Psoas muscle (tissue), 8 donors: ENCODE data around the gene ATG7. TPM values are rescaled to one million over a fixed set of nuclear protein-coding genes. Genes with fewer than 3 reads are reported as not detected.
A peak's percentile ranks its signal among the peaks of the same experiment; 100 is the strongest.

Experiments
- ATAC-seq, 4 donors: fragments of 200-7000 bp; cut with Tn5 transposase; one replicate each; pipeline ENCODE4 v1.9.1; 2020; ENCODE audit warnings: moderate library complexity in 3 of 4, mild to moderate bottlenecking in 2 of 4
- DNase-seq, 2 donors: peaks; one replicate each; pipeline ENCODE4 v3.0.0-alpha.2; 2020
- H3K27ac ChIP-seq: fragments of 200-600 bp; one replicate; pipeline ENCODE4 v1.8.0; 2022
- H3K27me3 ChIP-seq, 3 donors: fragments of 200-600 bp in 1 of 3; one replicate each; pipeline versions ENCODE4 v1.6.1 to v1.8.0; 2013 to 2022; ENCODE audit warnings: low read length in 2 of 3, mild to moderate bottlenecking in 2 of 3, moderate library complexity in 1 of 3; ENCODE audit not compliant: insufficient read depth in 3 of 3
- H3K36me3 ChIP-seq, 2 donors: fragments of 200-600 bp in 1 of 2; one replicate each; pipeline versions ENCODE4 v1.6.1 to v1.8.0; 2013 to 2022; ENCODE audit warnings: low read depth in 1 of 2, mild to moderate bottlenecking in 1 of 2, moderate library complexity in 1 of 2; ENCODE audit not compliant: insufficient read depth in 1 of 2
- H3K4me1 ChIP-seq: fragments of 200-600 bp; one replicate; pipeline ENCODE4 v1.8.0; 2022
- H3K4me3 ChIP-seq: fragments of 200-600 bp; one replicate; pipeline ENCODE4 v1.8.0; 2022; ENCODE audit warnings: mild to moderate bottlenecking
- H3K9me3 ChIP-seq: fragments of 200-600 bp; one replicate; pipeline ENCODE4 v1.8.0; 2022
- CTCF ChIP-seq: fragments of 200-600 bp; IDR thresholded peaks from one replicate; pipeline ENCODE4 v1.8.0; 2022; ENCODE audit warnings: antibody characterized with exemption
- WGBS, 3 donors: extraction: QIAGEN DNeasy Blood & Tissue Kit; methylation state at CpG; one replicate each; pipeline versions ENCODE4 v1.1.6 to v1.1.7; 2013; 5-methylcytosine and 5-hydroxymethylcytosine counted together
- intact Hi-C, 2 donors: fragments of 100-400 bp; cut with DNase I; formaldehyde crosslinking; loops; one replicate each; pipeline versions ENCODE4 v1.11.0 to v1.14.2; 2022
- polyA plus RNA-seq, 3 donors: library from polyadenylated mRNA; stranded (reverse); fragments of 200-250 nt; gene quantifications; one replicate each; pipeline ENCODE4 v1.2.3, GENCODE V29; 2013
- total RNA-seq, 4 donors: library from RNA; stranded (reverse); fragmentation: NEBNext Ultra II Directional in 2 of 4; extraction: Animal tissue kit (Norgen Biotek cat#: 25700) in 2 of 4; gene quantifications; one replicate each; pipeline versions ENCODE4 v1.2.1 to v1.2.4, GENCODE V29; 2021 to 2023
- donor health status: healthy with polysubstance abuse.
- donor health status: DM: no; HTN: no; CAD: no; lungs with moderate emphysema.
- donor health status: Bipolar disorder and iron deficiency.
- donor health status: healthy.
- donor health status: DM: yes; HTN: yes; CAD: no.
- donor health status: DM: no; HTN: no; CAD: no.
- donor health status: DM: no; HTN: no; CAD: no.
- donor health status: DM: yes; HTN: yes; CAD: no.

The ATG7 gene
- total and polyA plus RNA-seq, 7 donors = 5.9 to 15.0 (median 13.5) TPM

- no peak overlapping the region for H3K4me3 ChIP-seq
Observed at GRCh38 chr3:11603628-11604027, 331.4 kb downstream of the ATG7 start.

GRCh38 chr3:11604139-11604892 lies 332.1 kb downstream of the ATG7 start:
- ATAC-seq (no peak), DNase-seq (peak in 1 of 2 donors; percentile 52)
- H3K36me3 ChIP-seq = no peaks in the 10 kb centered on the region
- H3K4me1 ChIP-seq = peaks cover 69% of the 10 kb centered on the region
- no peaks in the 10 kb centered on the region for H3K27me3 ChIP-seq
- H3K4me3 ChIP-seq = no peak overlapping the region
- no peaks in the 10 kb centered on the region for H3K9me3 ChIP-seq
- peak overlapping the region; percentile 81 for H3K27ac ChIP-seq
- 59 to 73% (median 70%) methylated on average over 15 of the region's 15 CpGs for WGBS, 3 donors
- no peak for TF ChIP-seq CTCF
- intact Hi-C loops = loop anchor here (5.0 kb wide), 2 partner anchors 33 to 38 kb away; partner anchors contain the start of gene VGLL4 (in 1 of the 2)

More at GRCh38 chr3:11603628-11604027, 331.4 kb downstream of the ATG7 start:
- Histone ChIP-seq H3K36me3 (no peaks in the 10 kb centered on the region), H3K27ac (peak overlapping the region; percentile 81), H3K4me1 (peaks cover 69% of the 10 kb centered on the region), H3K27me3 (no peaks in the 10 kb centered on the region), H3K9me3 (no peaks in the 10 kb centered on the region)
- WGBS, 3 donors = 50 to 63% (median 51%) methylated on average over 9 of the region's 9 CpGs
- DNase-seq = peak; percentile 77 to 88
- intact Hi-C loops = loop anchor here (5.0 kb wide), 2 partner anchors 34 to 39 kb away; partner anchors contain the start of gene VGLL4 (in 1 of the 2)
- peak in 1 of 4 donors; percentile 8 for ATAC-seq
- TF ChIP-seq CTCF = no peak

- DNase-seq (no peak), ATAC-seq (no peak)
- TF ChIP-seq CTCF = no peak
- Histone ChIP-seq H3K27ac (peak overlapping the region; percentile 54), H3K27me3 (no peaks in the 10 kb centered on the region), H3K9me3 (no peaks in the 10 kb centered on the region), H3K4me1 (peaks cover 72% of the 10 kb centered on the region), H3K36me3 (no peaks in the 10 kb centered on the region), H3K4me3 (no peak overlapping the region)
- intact Hi-C loops = no loop called here
- WGBS, 3 donors = 92 to 95% (median 95%) methylated on average over 1 of the region's 1 CpG
Observed at GRCh38 chr3:11605398-11605797, 333.2 kb downstream of the ATG7 start.

- intact Hi-C loops = no loop called here
- no peaks in the 10 kb centered on the region for H3K9me3 ChIP-seq
- ATAC-seq = no peak
- H3K27me3 ChIP-seq = no peaks in the 10 kb centered on the region
- no peak for TF ChIP-seq CTCF
- H3K4me3 ChIP-seq = no peak overlapping the region
- 66 to 78% (median 70%) methylated on average over 11 of the region's 11 CpGs for WGBS, 3 donors
- H3K27ac ChIP-seq = peak overlapping the region; percentile 54
- H3K4me1 ChIP-seq = peaks cover 73% of the 10 kb centered on the region
- DNase-seq = no peak
- H3K36me3 ChIP-seq = no peaks in the 10 kb centered on the region
Observed at GRCh38 chr3:11606090-11606784, 334.0 kb downstream of the ATG7 start.
